ENCODE data around the gene ZNF883. TPM values are rescaled to one million over a fixed set of nuclear protein-coding genes. Genes with fewer than 3 reads are reported as not detected.
"Not testable (repeated sequence)": the region's sequence is repeated elsewhere in the genome, so short reads cannot be mapped to it uniquely, and the experiment has no call there.

ZNF883 gene
- under 1 TPM in 1 of 6 experiments, not detected in 5; 0.15 TPM for total RNA-seq
- long read RNA-seq: 0 reads

- H3K9me3 ChIP-seq: no peaks in the 10 kb centered on the region
- no peak for TF ChIP-seq CTCF (IDR thresholded peaks at IDR 0.05)
- DNase-seq (peak in 2 of 3 donors; percentile 17 to 55), ATAC-seq (peak in 2 of 4 donors; percentile 25 to 31)
- H3K27ac ChIP-seq: no peak within 1 kb of the TSS
- peak within 1 kb of the TSS in 1 of 3 donors; percentile 16 for H3K4me3 ChIP-seq
- no peaks in the 10 kb centered on the region for H3K27me3 ChIP-seq
- no peaks in the 10 kb centered on the region for H3K36me3 ChIP-seq
- H3K4me1 ChIP-seq: no peaks in the 10 kb centered on the region
- 3% methylated on average over 28 of the region's 30 CpGs for WGBS (ENCODE audit: insufficient coverage, low coverage, low lambda C conversion rate, missing lambda C conversion rate)
- intact Hi-C loops (cut with DNase I): no loop called here
These were observed at the start of gene ZNF883 for GRCh38 chr9:113011911-113012381. Gene ZNF883, minus strand, starts transcription at chr9:113012192.

- H3K4me1 ChIP-seq; H3K36me3 ChIP-seq; H3K9me3 ChIP-seq; H3K27me3 ChIP-seq; intact Hi-C loops (cut with DNase I); H3K27ac ChIP-seq; H3K4me3 ChIP-seq; ATAC-seq: not testable (repeated sequence)
- WGBS (ENCODE audit: insufficient coverage, low coverage, low lambda C conversion rate, missing lambda C conversion rate): 47% methylated on average over 23 of the region's 33 CpGs
- peak in 2 of 3 donors; percentile 46 to 49 for DNase-seq
These were observed 49.3 kb upstream of the ZNF883 start for GRCh38 chr9:113061072-113061850.

GRCh38 chr9:113059581-113060284, 47.7 kb upstream of the ZNF883 start:
- H3K4me3 ChIP-seq; H3K4me1 ChIP-seq; H3K27ac ChIP-seq; H3K9me3 ChIP-seq; H3K27me3 ChIP-seq; intact Hi-C loops (cut with DNase I); H3K36me3 ChIP-seq; ATAC-seq: not testable (repeated sequence)
- WGBS (ENCODE audit: insufficient coverage, low coverage, low lambda C conversion rate, missing lambda C conversion rate): 23% methylated on average over 35 of the region's 61 CpGs
- peak; percentile 27 to 52 (median 49) for DNase-seq

GRCh38 chr9:113057193-113057592, 45.2 kb upstream of the ZNF883 start:
- no peaks in the 10 kb centered on the region for H3K36me3 ChIP-seq
- H3K4me1 ChIP-seq: no peaks in the 10 kb centered on the region
- TF ChIP-seq CTCF (IDR thresholded peaks at IDR 0.05) (no peak), POLR2A (IDR thresholded peaks at IDR 0.05) (no peak)
- no peak for DNase-seq
- H3K27ac ChIP-seq: no peak overlapping the region
- no peak for ATAC-seq
- WGBS (ENCODE audit: insufficient coverage, low coverage, low lambda C conversion rate, missing lambda C conversion rate): 35% methylated on average over 5 of the region's 5 CpGs
- peaks cover 0 to 7% (median 2%) of the 10 kb centered on the region in 4 donors for H3K9me3 ChIP-seq
- intact Hi-C loops (cut with DNase I): no loop called here
- H3K4me3 ChIP-seq: peak overlapping the region; percentile 43 to 74 (median 57)
- H3K27me3 ChIP-seq: peaks cover 0 to 4% of the 10 kb centered on the region in 2 donors

- WGBS (ENCODE audit: insufficient coverage, low coverage, low lambda C conversion rate, missing lambda C conversion rate): 5% methylated on average over 35 of the region's 62 CpGs
- peak within 1 kb of the TSS in 1 of 3 donors; percentile 30 for H3K27ac ChIP-seq
These were observed 44.5 kb upstream of the ZNF883 start, which contains the start of gene ZFP37 for GRCh38 chr9:113056191-113057106. Gene ZFP37, minus strand, starts transcription at chr9:113056724. Its CDS starts 36 bp downstream, at chr9:113056688.

More at GRCh38 chr9:113056191-113057106, 44.5 kb upstream of the ZNF883 start, which contains the start of gene ZFP37:
- ATAC-seq (peak; percentile 99), DNase-seq (peak; percentile 81 to 92 (median 88))
- intact Hi-C loops (cut with DNase I): no loop called here
- no peaks in the 10 kb centered on the region for H3K36me3 ChIP-seq
- peak within 1 kb of the TSS; percentile 43 to 74 (median 57) for H3K4me3 ChIP-seq
- peaks cover 0 to 7% (median under 1%) of the 10 kb centered on the region in 4 donors for H3K9me3 ChIP-seq
- TF ChIP-seq CTCF (IDR thresholded peaks at IDR 0.05) (peak in 1 of 4 donors; percentile 5), POLR2A (IDR thresholded peaks at IDR 0.05) (peak; percentile 36)
- H3K27me3 ChIP-seq: peaks cover 0 to 1% of the 10 kb centered on the region in 2 donors
- no peaks in the 10 kb centered on the region for H3K4me1 ChIP-seq

Measured in right lobe of liver (tissue), 6 donors.